Activated T-helper 17 cell treated with anti-CD3 and anti-CD28 coated beads, Interleukin-2, amount 50 U/mL, for 72 hours (primary cell): Measurements from ENCODE around the gene BRCC3. TPM values are rescaled to one million over a fixed set of nuclear protein-coding genes. Genes with fewer than 3 reads are reported as not detected.
A peak's percentile ranks its signal among the peaks of the same experiment; 100 is the strongest.
"Not testable (repeated sequence)": the region's sequence is repeated elsewhere in the genome, so short reads cannot be mapped to it uniquely, and the experiment has no call there.

Experiments
- ATAC-seq: fragments of 150-1000 bp; cut with Tn5 transposase; replicated peaks from 2 replicates; pipeline ENCODE4 v1.10.0; 2021; ENCODE audit warnings: mild to moderate bottlenecking, moderate library complexity
- H3K27ac Mint-ChIP-seq: one replicate; pipeline ENCODE4 v1.8.0; 2022; ENCODE audit warnings: mixed read lengths
- H3K27me3 Mint-ChIP-seq: one replicate; pipeline ENCODE4 v1.8.0; 2022; ENCODE audit warnings: mixed read lengths
- H3K36me3 Mint-ChIP-seq: one replicate; pipeline ENCODE4 v1.8.0; 2022; ENCODE audit warnings: low read depth, mild to moderate bottlenecking, mixed read lengths
- H3K4me1 Mint-ChIP-seq: one replicate; pipeline ENCODE4 v1.8.0; 2022; ENCODE audit warnings: mixed read lengths
- H3K4me3 Mint-ChIP-seq: one replicate; pipeline ENCODE4 v1.8.0; 2022; ENCODE audit warnings: mild to moderate bottlenecking, mixed read lengths
- H3K9me3 Mint-ChIP-seq: one replicate; pipeline ENCODE4 v1.8.0; 2022; ENCODE audit warnings: mixed read lengths
- total RNA-seq, 2 donors: library from RNA; stranded (reverse); gene quantifications; one replicate each; pipeline ENCODE4 v1.2.3, GENCODE V29; 2022

Gene BRCC3
- total RNA-seq, 2 donors from 2014 or later: 29.1 to 48.7 TPM

- not testable (repeated sequence) for H3K4me1 Mint-ChIP-seq, H3K27ac Mint-ChIP-seq, ATAC-seq, H3K27me3 Mint-ChIP-seq, H3K36me3 Mint-ChIP-seq, H3K4me3 Mint-ChIP-seq, H3K9me3 Mint-ChIP-seq
These were observed 76.3 kb downstream of the BRCC3 start for GRCh38 chrX:155147612-155148011.

GRCh38 chrX:155148166-155148565 lies 76.9 kb downstream of the BRCC3 start:
- H3K9me3 Mint-ChIP-seq, ATAC-seq, H3K4me1 Mint-ChIP-seq, H3K27ac Mint-ChIP-seq, H3K36me3 Mint-ChIP-seq, H3K4me3 Mint-ChIP-seq, H3K27me3 Mint-ChIP-seq: not testable (repeated sequence)

GRCh38 chrX:155148724-155149537 lies 77.6 kb downstream of the BRCC3 start:
- H3K27ac Mint-ChIP-seq: no peak overlapping the region
- H3K4me1 Mint-ChIP-seq: no peaks in the 10 kb centered on the region
- no peaks in the 10 kb centered on the region for H3K27me3 Mint-ChIP-seq
- H3K9me3 Mint-ChIP-seq: no peaks in the 10 kb centered on the region
- ATAC-seq: peak; percentile 40
- no peak overlapping the region for H3K4me3 Mint-ChIP-seq
- H3K36me3 Mint-ChIP-seq: no peaks in the 10 kb centered on the region

GRCh38 chrX:155169881-155170280 lies 98.6 kb downstream of the BRCC3 start:
- Mint-ChIP-seq H3K4me3 (no peak overlapping the region), H3K36me3 (no peaks in the 10 kb centered on the region), H3K4me1 (no peaks in the 10 kb centered on the region), H3K27ac (no peak overlapping the region), H3K9me3 (no peaks in the 10 kb centered on the region), H3K27me3 (no peaks in the 10 kb centered on the region)
- ATAC-seq: no peak

Other genes with a start within 250 kb of the BRCC3 start
- gene SMIM9, start 236.8 kb upstream of the BRCC3 start, total RNA-seq: not detected
- 10 to 100 TPM; 15.0 to 19.7 TPM for gene F8A1, start 185.2 kb upstream of the BRCC3 start, total RNA-seq
- gene F8, start 48.8 kb upstream of the BRCC3 start, total RNA-seq: 1 to 10 TPM; 5.6 to 7.9 TPM
- gene FUNDC2, start 44.7 kb upstream of the BRCC3 start, total RNA-seq: 10 to 100 TPM; 72.1 to 73.8 TPM
- 1 to 10 TPM; 3.2 to 7.1 TPM for gene CMC4, start 372 bp upstream of the BRCC3 start, total RNA-seq
- gene MTCP1, start 372 bp upstream of the BRCC3 start, total RNA-seq: 10 to 100 TPM; 18.3 to 19.8 TPM
- gene VBP1, start 145.0 kb downstream of the BRCC3 start, total RNA-seq: 10 to 100 TPM; 59.6 to 95.6 TPM
- 10 to 100 TPM; 10.2 to 10.3 TPM for gene RAB39B, start 193.0 kb downstream of the BRCC3 start, total RNA-seq